DMS 273 (cell line): ENCODE measurements around the gene TEX14.
A peak's percentile ranks its signal among the peaks of the same experiment; 100 is the strongest.
"Not testable (repeated sequence)": the region's sequence is repeated elsewhere in the genome, so short reads cannot be mapped to it uniquely, and the experiment has no call there.

Source experiments
- DNase-seq: peaks from one replicate; lab custom pipeline; 2025; ENCODE audit not compliant: unreplicated experiment; lab: John Stamatoyannopoulos, UW

Gene TEX14

DNA sequence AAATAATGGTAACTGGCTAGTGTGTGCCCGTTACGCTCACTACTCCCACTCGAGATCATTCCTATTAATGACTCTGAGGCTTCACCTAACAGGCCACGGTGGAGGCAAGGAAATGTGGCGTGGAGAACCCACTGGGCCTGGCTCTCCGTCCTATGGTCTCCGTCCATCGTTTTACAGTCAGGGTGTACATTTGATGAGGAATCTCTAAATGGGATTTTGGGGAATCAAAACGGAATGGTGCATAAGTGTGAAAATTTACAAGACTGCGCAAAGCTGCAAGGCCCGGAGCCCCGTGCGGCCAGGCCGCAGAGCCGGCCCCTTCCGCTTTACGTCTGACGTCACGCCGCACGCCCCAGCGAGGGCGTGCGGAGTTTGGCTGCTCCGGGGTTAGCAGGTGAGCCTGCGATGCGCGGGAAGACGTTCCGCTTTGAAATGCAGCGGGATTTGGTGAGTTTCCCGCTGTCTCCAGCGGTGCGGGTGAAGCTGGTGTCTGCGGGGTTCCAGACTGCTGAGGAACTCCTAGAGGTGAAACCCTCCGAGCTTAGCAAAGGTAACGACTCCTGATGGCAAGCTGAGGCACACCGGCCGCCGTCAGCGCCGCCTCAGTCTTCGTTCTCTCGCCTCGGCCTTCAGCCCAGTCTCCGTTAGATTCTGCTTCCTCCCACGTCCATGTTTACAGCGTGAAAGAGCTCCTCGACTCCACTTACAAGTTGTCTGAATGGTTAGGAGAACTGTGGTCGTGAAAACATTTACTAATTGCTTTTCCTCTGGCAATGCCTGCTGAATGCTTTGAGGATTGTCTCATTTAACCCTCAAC is 602 bp upstream of the TEX14 start, which contains the start of gene RAD51C:
RAD51C (plus strand) TSS at position 364 of the 817 bp plus-strand sequence; CDS start at position 406, 42 bp downstream.
- DNase-seq: peak; percentile 94

DNA sequence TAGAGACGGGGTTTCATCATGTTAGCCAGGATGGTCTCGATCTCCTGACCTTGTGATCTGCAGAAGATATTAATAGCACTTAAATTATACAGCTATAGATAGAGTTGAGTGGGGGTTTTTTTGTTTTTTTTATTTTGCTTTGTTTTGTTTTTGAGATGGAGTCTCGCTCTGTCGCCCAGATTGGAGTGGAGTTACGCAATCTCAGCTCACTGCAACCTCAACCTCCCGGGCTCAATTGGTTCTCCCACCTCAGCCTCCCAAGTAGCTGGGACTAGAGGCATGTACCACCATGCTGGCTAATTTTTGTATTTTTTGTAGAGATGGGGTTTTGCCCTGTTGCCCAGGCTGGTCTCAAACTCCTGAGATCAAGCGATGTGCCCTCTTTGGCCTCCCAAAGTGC is 1.8 kb downstream of the TEX14 start:
- DNase-seq: not testable (repeated sequence)

- no peak for DNase-seq
Observed at GRCh38 chr17:58688521-58688920, 3.3 kb downstream of the TEX14 start.

- no peak for DNase-seq
Observed at GRCh38 chr17:58686980-58687379, 4.9 kb downstream of the TEX14 start.

DNA sequence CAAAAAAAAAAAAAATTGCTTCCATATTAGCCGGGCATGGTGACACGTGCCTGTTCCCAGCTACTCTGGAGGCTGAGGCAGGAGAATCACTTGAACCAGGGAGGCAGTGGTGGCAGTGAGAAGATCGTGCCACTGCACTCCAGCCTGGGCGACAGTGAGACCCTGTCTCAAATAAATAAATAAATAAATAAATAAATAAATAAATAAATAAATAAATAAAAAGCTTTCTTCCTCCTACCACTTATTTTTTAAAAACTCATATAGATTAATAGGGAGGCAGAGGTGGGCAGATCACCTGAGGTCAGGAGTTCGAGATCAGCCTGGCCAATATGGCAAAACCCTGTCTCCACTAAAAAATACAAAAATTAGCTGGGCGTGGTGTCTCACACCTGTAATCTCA is 7.4 kb downstream of the TEX14 start:
- not testable (repeated sequence) for DNase-seq

- no peak for DNase-seq
Observed at GRCh38 chr17:58684003-58684402, 7.8 kb downstream of the TEX14 start.

DNA sequence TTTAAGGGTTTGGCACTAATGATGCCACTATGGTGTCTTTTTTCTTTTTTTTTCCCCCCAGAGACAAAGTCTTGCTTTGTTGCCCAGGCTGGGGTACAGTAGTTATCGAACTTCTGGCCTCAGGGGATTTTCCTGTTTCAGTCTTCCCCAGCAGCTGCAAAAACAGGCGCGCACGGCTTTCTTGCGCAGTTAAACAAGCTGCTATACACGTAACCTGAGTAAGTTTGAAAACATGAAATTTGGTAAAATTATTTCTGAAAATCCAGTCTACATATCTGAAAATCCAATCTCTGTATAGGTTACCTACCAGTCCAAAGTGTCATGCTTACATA is 11.8 kb downstream of the TEX14 start:
- DNase-seq: no peak

DNA sequence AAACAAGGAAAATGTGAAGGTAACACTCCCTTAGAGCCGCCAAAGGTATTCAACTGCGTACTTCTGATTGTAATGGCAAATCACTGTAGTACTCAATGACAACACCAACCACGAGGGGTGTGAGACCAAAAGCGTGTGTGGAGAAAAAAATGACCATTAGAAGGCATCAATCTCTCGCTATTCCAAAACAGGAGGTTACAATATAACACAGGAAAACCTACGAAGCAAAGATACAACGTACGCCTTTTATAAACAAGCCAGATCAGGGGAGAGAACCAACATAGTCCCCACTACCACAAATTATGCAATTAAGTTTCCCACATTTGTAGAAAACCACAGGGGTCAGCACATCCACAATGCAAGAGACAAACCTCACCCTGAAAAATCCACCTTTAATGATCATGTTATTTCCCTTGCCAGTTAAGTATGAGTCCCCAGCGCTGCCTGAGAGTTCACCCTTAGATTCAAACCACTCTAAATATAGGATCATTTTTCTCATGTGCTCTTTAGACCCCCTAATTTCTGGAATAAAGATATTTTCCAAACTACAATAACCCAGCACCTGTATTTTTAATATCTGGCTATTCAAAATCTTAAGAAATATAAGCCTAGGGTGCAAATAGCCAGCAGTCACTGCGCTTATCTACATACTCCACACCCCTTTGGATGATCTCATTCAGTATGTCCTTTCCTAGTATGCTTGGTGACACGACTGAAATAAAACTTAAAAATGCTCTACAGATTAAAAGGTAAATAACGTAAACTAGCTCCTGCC is 12.4 kb downstream of the TEX14 start:
- DNase-seq: peak; percentile 83

DNA sequence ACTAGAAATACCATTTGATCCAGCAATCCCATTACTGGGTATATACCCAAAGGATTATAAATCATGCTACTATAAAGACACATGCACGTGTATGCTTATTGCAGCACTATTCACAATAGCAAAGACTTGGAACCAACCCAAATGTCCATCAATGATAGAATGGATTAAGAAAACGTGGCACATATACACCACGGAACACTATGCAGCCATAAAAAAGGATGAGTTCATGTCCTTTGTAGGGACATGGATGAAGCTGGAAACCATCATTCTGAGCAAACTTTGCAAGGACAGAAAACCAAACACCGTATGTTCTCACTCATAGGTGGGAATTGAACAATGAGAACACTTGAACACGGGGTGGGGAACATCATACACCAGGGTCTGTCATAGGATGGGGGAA is 13.6 kb downstream of the TEX14 start:
- not testable (repeated sequence) for DNase-seq

- no peak for DNase-seq
Observed at GRCh38 chr17:58677194-58677880, 14.5 kb downstream of the TEX14 start.

- DNase-seq: no peak
Observed at GRCh38 chr17:58671969-58672368, 19.9 kb downstream of the TEX14 start.

DNA sequence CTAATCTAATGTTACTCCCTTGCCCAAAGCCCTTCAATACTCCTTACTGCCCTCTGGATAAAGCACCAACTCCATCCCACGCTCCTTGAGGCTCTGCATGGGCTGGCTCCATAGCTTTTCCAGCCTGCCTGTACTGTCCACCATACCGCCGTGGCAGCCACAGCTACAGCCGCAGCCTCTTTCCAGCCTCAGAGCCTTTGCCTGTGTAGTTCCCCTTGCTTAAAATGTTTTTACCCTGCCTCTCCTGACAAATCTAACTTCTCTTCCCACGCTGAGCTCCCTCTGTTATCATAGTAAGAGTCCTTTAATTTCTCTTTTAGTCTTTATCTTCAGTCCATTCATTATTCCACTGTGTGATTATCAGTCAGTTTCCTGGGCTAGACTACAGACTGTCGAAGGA is 22.0 kb downstream of the TEX14 start:
- DNase-seq: no peak

DNA sequence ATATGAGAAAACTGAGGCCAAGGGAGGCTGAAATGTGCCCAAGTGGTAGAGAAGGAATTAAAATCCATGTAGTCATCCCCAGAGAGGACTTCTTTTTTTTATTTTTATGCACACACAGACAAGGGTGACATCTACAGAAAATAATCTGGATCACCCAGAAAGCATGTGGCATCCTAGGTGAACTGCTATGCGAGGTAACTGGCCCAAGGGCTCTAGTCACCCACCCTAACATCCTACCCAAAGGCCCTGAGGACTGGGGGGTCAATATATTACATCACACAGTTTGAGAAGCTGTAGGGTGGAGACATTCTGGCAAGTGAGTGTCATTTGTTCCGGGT is 23.3 kb downstream of the TEX14 start:
- no peak for DNase-seq

GRCh38 chr17:58667934-58668597 is 23.8 kb downstream of the TEX14 start:
- no peak for DNase-seq

GRCh38 chr17:58666858-58667267 is 25.0 kb downstream of the TEX14 start:
- DNase-seq: no peak

DNA sequence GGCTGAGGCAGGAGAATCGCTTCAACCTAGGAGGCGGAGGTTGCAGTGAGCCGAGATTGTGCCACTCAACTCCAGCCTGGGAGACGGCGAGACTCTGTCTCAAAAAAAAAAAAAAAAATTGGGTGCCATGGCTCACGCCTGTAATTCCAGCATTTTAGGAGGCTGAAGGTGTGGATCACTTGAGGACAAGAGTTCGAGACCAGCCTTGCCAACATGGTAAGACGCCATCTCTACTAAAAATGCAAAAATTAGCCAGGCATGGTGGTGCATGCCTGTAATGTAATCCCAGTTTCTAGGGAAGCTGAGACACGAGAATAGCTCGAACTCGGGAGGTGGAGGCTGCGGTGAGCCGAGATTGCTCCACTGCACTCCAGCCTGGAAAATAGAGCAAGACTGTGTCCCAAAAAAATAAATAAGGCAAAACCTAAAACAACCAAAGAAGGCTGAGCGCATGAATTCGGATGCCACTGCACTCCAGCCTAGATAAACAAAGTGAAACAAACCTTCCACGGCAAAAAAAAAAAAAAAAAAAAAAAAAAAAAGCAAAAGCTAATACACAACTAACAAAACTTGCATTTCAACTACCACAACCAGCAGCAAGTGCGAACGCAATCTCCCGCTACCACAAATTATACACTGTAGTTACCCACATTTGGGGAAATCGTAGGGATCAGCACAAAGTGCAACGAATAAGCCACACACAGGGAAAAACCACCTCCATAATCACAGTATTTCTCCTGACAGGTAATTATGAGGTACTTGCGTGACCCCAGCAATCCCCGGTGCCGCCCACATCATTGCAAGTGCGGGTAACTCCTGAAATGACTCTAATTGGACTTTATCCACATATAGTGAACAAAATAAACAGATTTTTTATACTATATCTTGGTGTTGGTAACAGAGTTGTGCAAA is 25.6 kb downstream of the TEX14 start:
- no peak for DNase-seq

GRCh38 chr17:58664302-58664701 is 27.5 kb downstream of the TEX14 start:
- DNase-seq: no peak

DNA sequence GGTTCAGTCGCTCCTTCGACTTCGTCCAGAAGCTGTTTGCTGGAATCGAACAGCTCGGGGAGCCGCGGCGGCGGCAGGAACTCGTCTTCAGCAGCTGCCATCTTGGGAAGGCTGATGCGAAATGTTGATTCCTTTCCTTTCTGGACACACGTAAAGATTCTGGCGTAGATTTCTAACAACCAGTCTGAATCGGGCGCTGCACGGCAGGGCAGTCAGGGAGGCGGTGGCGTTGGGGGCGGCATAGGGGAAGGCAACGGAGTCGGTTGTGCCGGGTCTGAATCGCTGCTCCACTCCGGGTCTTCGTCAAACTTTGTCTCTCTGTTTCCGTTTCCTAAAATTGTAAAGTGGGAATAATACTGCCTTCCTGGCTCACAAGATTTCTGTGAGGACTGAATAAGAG is 30.3 kb downstream of the TEX14 start:
- no peak for DNase-seq

DNA sequence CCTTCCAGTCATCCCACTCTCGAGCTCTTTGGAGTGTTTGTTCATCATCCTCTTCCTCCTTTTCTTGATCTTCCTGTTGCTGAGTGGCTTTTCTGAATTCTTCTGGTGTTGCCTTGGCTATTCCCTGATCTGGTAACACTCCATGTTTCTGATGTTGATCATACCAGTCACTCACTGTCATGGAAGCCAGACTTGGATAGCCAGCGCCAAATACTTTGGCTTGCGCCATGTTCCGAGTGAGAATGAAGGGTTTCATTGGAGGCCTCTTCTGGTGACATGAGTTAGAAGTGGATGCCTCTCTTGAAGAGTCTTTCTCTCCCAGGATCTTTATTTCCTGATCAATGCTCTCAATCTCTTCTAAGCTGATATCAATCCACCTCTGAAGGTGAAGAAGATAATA is 31.2 kb downstream of the TEX14 start:
- no peak for DNase-seq

DNA sequence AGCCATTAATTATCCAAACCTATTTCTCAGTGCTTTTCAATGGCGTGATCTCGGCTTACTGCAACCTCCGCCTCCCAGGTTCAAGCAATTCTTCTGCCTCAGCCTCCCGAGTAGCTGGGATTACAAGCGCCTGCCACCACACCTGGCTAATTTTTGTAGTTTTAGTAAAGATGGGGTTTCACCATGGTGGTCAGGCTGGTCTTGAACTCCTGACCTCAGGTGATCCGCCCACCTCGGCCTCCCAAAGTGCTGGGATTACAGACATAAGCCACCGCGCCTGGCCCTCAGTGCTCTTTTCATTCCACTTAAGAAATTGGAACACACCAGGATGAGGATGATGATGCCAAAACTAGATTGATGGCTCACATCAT is 32.1 kb downstream of the TEX14 start:
- not testable (repeated sequence) for DNase-seq
